ENCODE results near the gene FAM98B.

FAM98B gene

GRCh38 chr15:38509152-38509551, 55.2 kb downstream of the FAM98B start:
- no peak for ATAC-seq

- no peak for ATAC-seq
These were observed 59.0 kb downstream of the FAM98B start for GRCh38 chr15:38512901-38513300.

GRCh38 chr15:38514601-38515000, 60.7 kb downstream of the FAM98B start:
- ATAC-seq: no peak

GRCh38 chr15:38516626-38517025, 62.7 kb downstream of the FAM98B start:
- no peak for ATAC-seq

GRCh38 chr15:38517312-38517975, 63.5 kb downstream of the FAM98B start:
- no peak for ATAC-seq

- ATAC-seq: peak; percentile 28 to 49
These were observed 64.2 kb downstream of the FAM98B start for GRCh38 chr15:38518084-38518483.

- no peak for ATAC-seq
These were observed 66.1 kb downstream of the FAM98B start for GRCh38 chr15:38520035-38520434.

GRCh38 chr15:38521316-38521715, 67.4 kb downstream of the FAM98B start:
- ATAC-seq: peak in 1 of 2 donors; percentile 25

- ATAC-seq: no peak
These were observed 69.0 kb downstream of the FAM98B start for GRCh38 chr15:38522922-38523321.

GRCh38 chr15:38524156-38524555, 70.2 kb downstream of the FAM98B start:
- no peak for ATAC-seq

GRCh38 chr15:38525489-38525888, 71.6 kb downstream of the FAM98B start:
- ATAC-seq: no peak

- ATAC-seq: no peak
These were observed 72.2 kb downstream of the FAM98B start for GRCh38 chr15:38526158-38526557.

- no peak for ATAC-seq
These were observed 74.4 kb downstream of the FAM98B start for GRCh38 chr15:38528294-38528693.

GRCh38 chr15:38530113-38530512, 76.2 kb downstream of the FAM98B start:
- peak; percentile 88 to 96 for ATAC-seq

- no peak for ATAC-seq
These were observed 77.6 kb downstream of the FAM98B start for GRCh38 chr15:38531509-38531908.

- no peak for ATAC-seq
These were observed 78.8 kb downstream of the FAM98B start for GRCh38 chr15:38532728-38533127.

- no peak for ATAC-seq
These were observed 79.5 kb downstream of the FAM98B start for GRCh38 chr15:38533416-38533915.

GRCh38 chr15:38533926-38534325, 80.0 kb downstream of the FAM98B start:
- ATAC-seq: no peak

GRCh38 chr15:38534691-38535090, 80.8 kb downstream of the FAM98B start:
- no peak for ATAC-seq

- no peak for ATAC-seq
These were observed 81.7 kb downstream of the FAM98B start for GRCh38 chr15:38535491-38536200.

- ATAC-seq: no peak
These were observed 82.3 kb downstream of the FAM98B start for GRCh38 chr15:38536201-38536676.
